Activated naive CD4-positive, alpha-beta T cell treated with anti-CD3 and anti-CD28 coated beads, Interleukin-2, amount 10 ng/mL, durations not matched to agents 7 days and 5 days (primary cell): ENCODE measurements around the gene RIPOR2.

Source experiments
- CTCF ChIA-PET: fragments of 350-600 bp; sonication (Branson Sonifier 250); formaldehyde crosslinking; loops from one replicate; lab custom pipeline; 2021; ENCODE audit warnings: antibody characterized with exemption; lab: Charles Lee
- DNase-seq: peaks from one replicate; pipeline ENCODE4 v3.0.0-alpha.2; 2020
- H3K27ac Mint-ChIP-seq: one replicate; pipeline ENCODE4 v1.8.0; 2021; ENCODE audit warnings: mild to moderate bottlenecking, moderate library complexity, mixed read lengths
- H3K27me3 Mint-ChIP-seq: one replicate; pipeline ENCODE4 v1.8.0; 2021; ENCODE audit warnings: mild to moderate bottlenecking, mixed read lengths
- H3K36me3 Mint-ChIP-seq: one replicate; pipeline ENCODE4 v1.8.0; 2021; ENCODE audit warnings: mixed read lengths
- H3K4me1 Mint-ChIP-seq: one replicate; pipeline ENCODE4 v1.8.0; 2021; ENCODE audit warnings: mixed read lengths
- H3K4me3 Mint-ChIP-seq: one replicate; pipeline ENCODE4 v1.8.0; 2021; ENCODE audit warnings: mild to moderate bottlenecking, moderate library complexity, mixed read lengths
- H3K9me3 Mint-ChIP-seq: one replicate; pipeline ENCODE4 v1.8.0; 2021; ENCODE audit warnings: mixed read lengths

The RIPOR2 gene

GRCh38 chr6:24935366-24936152 lies at the start of gene RIPOR2:
RIPOR2 (minus strand) TSS chr6:24935960; CDS start chr6:24935898, 62 bp downstream.
- peaks cover 4% of the 10 kb centered on the region for H3K27me3 Mint-ChIP-seq
- peak within 1 kb of the TSS; percentile 98 for H3K4me3 Mint-ChIP-seq
- H3K27ac Mint-ChIP-seq = peak within 1 kb of the TSS; percentile 99
- H3K9me3 Mint-ChIP-seq = peaks cover 3% of the 10 kb centered on the region
- CTCF ChIA-PET = interaction anchor here (1.0 to 8.0 kb wide), 16 partner anchors 9 to 91 kb away, joined by 3 to 176 read pairs (median 10); no protein-coding TSS in a partner anchor
- peaks cover 73% of the 10 kb centered on the region for H3K36me3 Mint-ChIP-seq
- peaks cover 47% of the 10 kb centered on the region for H3K4me1 Mint-ChIP-seq
- peak; percentile 86 for DNase-seq

GRCh38 chr6:24985323-24985722 lies 49.6 kb upstream of the RIPOR2 start:
- peaks cover 46% of the 10 kb centered on the region for H3K4me1 Mint-ChIP-seq
- peaks cover 16% of the 10 kb centered on the region for H3K9me3 Mint-ChIP-seq

GRCh38 chr6:24982231-24982630 lies 46.5 kb upstream of the RIPOR2 start:
- Mint-ChIP-seq H3K9me3 (peaks cover 6% of the 10 kb centered on the region), H3K36me3 (peaks cover 52% of the 10 kb centered on the region), H3K4me1 (peaks cover 36% of the 10 kb centered on the region), H3K27ac (no peak overlapping the region), H3K4me3 (no peak overlapping the region), H3K27me3 (no peaks in the 10 kb centered on the region)
- no peak for DNase-seq
- CTCF ChIA-PET = interaction anchor here (0.8 to 3.5 kb wide), 5 partner anchors 9 to 125 kb away, joined by 3 to 19 read pairs (median 5); no protein-coding TSS in a partner anchor

More at GRCh38 chr6:24985323-24985722, 49.6 kb upstream of the RIPOR2 start:
- CTCF ChIA-PET = no interaction called here
- no peak overlapping the region for H3K27ac Mint-ChIP-seq
- DNase-seq = no peak
- no peaks in the 10 kb centered on the region for H3K27me3 Mint-ChIP-seq
- H3K4me3 Mint-ChIP-seq = no peak overlapping the region
- peaks cover 48% of the 10 kb centered on the region for H3K36me3 Mint-ChIP-seq

- Mint-ChIP-seq H3K27me3 (no peaks in the 10 kb centered on the region), H3K4me1 (peaks cover 31% of the 10 kb centered on the region), H3K36me3 (peaks cover 47% of the 10 kb centered on the region), H3K9me3 (no peaks in the 10 kb centered on the region), H3K4me3 (no peak overlapping the region), H3K27ac (no peak overlapping the region)
- CTCF ChIA-PET = interaction anchor here (1.2 to 3.5 kb wide), 3 partner anchors 10 to 47 kb away, joined by 4 to 19 read pairs (median 6); no protein-coding TSS in a partner anchor
- no peak for DNase-seq
These were observed 45.6 kb upstream of the RIPOR2 start for GRCh38 chr6:24981386-24981760.

GRCh38 chr6:24980507-24981385 lies 45.0 kb upstream of the RIPOR2 start:
- no peaks in the 10 kb centered on the region for H3K9me3 Mint-ChIP-seq
- no peaks in the 10 kb centered on the region for H3K27me3 Mint-ChIP-seq
- no peak overlapping the region for H3K27ac Mint-ChIP-seq
- peaks cover 24% of the 10 kb centered on the region for H3K4me1 Mint-ChIP-seq
- H3K4me3 Mint-ChIP-seq = no peak overlapping the region
- no peak for DNase-seq
- CTCF ChIA-PET = interaction anchor here (1.7 to 3.6 kb wide), 3 partner anchors 11 to 47 kb away, joined by 6 to 20 read pairs (median 19); no protein-coding TSS in a partner anchor
- H3K36me3 Mint-ChIP-seq = peaks cover 45% of the 10 kb centered on the region

- Mint-ChIP-seq H3K36me3 (peaks cover 39% of the 10 kb centered on the region), H3K4me3 (no peak overlapping the region), H3K27me3 (no peaks in the 10 kb centered on the region), H3K9me3 (no peaks in the 10 kb centered on the region), H3K4me1 (peaks cover 28% of the 10 kb centered on the region), H3K27ac (no peak overlapping the region)
- CTCF ChIA-PET = interaction anchor here (3.6 kb wide), 1 partner anchor 12 kb away, joined by 20 read pairs; no protein-coding TSS in a partner anchor
- DNase-seq = no peak
These were observed 43.4 kb upstream of the RIPOR2 start for GRCh38 chr6:24979176-24979575.

- Mint-ChIP-seq H3K27me3 (no peaks in the 10 kb centered on the region), H3K36me3 (peaks cover 55% of the 10 kb centered on the region), H3K9me3 (no peaks in the 10 kb centered on the region), H3K27ac (peak overlapping the region; percentile 85), H3K4me1 (peaks cover 36% of the 10 kb centered on the region), H3K4me3 (no peak overlapping the region)
- DNase-seq = peak; percentile 24
- CTCF ChIA-PET = interaction anchor here (1.0 to 1.4 kb wide), 7 partner anchors 17 to 52 kb away, joined by 3 to 7 read pairs (median 3); no protein-coding TSS in a partner anchor
These were observed 38.7 kb upstream of the RIPOR2 start for GRCh38 chr6:24974182-24975171.

- Mint-ChIP-seq H3K9me3 (no peaks in the 10 kb centered on the region), H3K27ac (peak overlapping the region; percentile 3), H3K36me3 (peaks cover 37% of the 10 kb centered on the region), H3K4me1 (peaks cover 47% of the 10 kb centered on the region), H3K4me3 (no peak overlapping the region), H3K27me3 (no peaks in the 10 kb centered on the region)
- DNase-seq = no peak
- CTCF ChIA-PET = interaction anchor here (1.0 to 1.1 kb wide), 2 partner anchors 20 to 45 kb away, joined by 3 read pairs; no protein-coding TSS in a partner anchor
These were observed 36.7 kb upstream of the RIPOR2 start for GRCh38 chr6:24972311-24972958.

- Mint-ChIP-seq H3K27ac (no peak overlapping the region), H3K4me1 (peaks cover 47% of the 10 kb centered on the region), H3K36me3 (peaks cover 41% of the 10 kb centered on the region), H3K27me3 (no peaks in the 10 kb centered on the region), H3K9me3 (no peaks in the 10 kb centered on the region), H3K4me3 (no peak overlapping the region)
- DNase-seq = no peak
- CTCF ChIA-PET = interaction anchor here (1.0 to 1.4 kb wide), 2 partner anchors 15 to 16 kb away, joined by 3 read pairs; no protein-coding TSS in a partner anchor
These were observed 35.3 kb upstream of the RIPOR2 start for GRCh38 chr6:24971067-24971466.

GRCh38 chr6:24969343-24969860 lies 33.6 kb upstream of the RIPOR2 start:
- H3K4me1 Mint-ChIP-seq = peaks cover 42% of the 10 kb centered on the region
- no peak overlapping the region for H3K27ac Mint-ChIP-seq
- H3K9me3 Mint-ChIP-seq = peaks cover 1% of the 10 kb centered on the region
- no peak overlapping the region for H3K4me3 Mint-ChIP-seq
- CTCF ChIA-PET = interaction anchor here (1.1 to 2.5 kb wide), 4 partner anchors 10 to 113 kb away, joined by 3 to 9 read pairs (median 4); no protein-coding TSS in a partner anchor
- H3K27me3 Mint-ChIP-seq = no peaks in the 10 kb centered on the region
- H3K36me3 Mint-ChIP-seq = peaks cover 46% of the 10 kb centered on the region
- DNase-seq = no peak

GRCh38 chr6:24968783-24969182 lies 33.0 kb upstream of the RIPOR2 start:
- Mint-ChIP-seq H3K27me3 (no peaks in the 10 kb centered on the region), H3K4me1 (peaks cover 42% of the 10 kb centered on the region), H3K36me3 (peaks cover 47% of the 10 kb centered on the region), H3K9me3 (peaks cover 5% of the 10 kb centered on the region), H3K4me3 (no peak overlapping the region), H3K27ac (no peak overlapping the region)
- CTCF ChIA-PET = interaction anchor here (1.1 to 2.5 kb wide), 2 partner anchors 12 to 23 kb away, joined by 3 to 9 read pairs; no protein-coding TSS in a partner anchor
- no peak for DNase-seq

- Mint-ChIP-seq H3K27ac (no peak overlapping the region), H3K4me3 (no peak overlapping the region)
- no peak for DNase-seq
These were observed 31.5 kb upstream of the RIPOR2 start for GRCh38 chr6:24967211-24967610.

More at GRCh38 chr6:24967211-24967610, 31.5 kb upstream of the RIPOR2 start:
- CTCF ChIA-PET = no interaction called here
- Mint-ChIP-seq H3K36me3 (peaks cover 42% of the 10 kb centered on the region), H3K27me3 (no peaks in the 10 kb centered on the region), H3K4me1 (peaks cover 45% of the 10 kb centered on the region), H3K9me3 (peaks cover 5% of the 10 kb centered on the region)
